H1 (cell line): Measurements from ENCODE around the gene GRM1. TPM values are rescaled to one million over a fixed set of nuclear protein-coding genes. Genes with fewer than 3 reads are reported as not detected.

ENCODE experiments used
- CTCF ChIA-PET: fragments of 300-600 bp; sonication (Branson Sonifier 250); formaldehyde crosslinking; loops from one replicate; lab custom pipeline; 2021; ENCODE audit not compliant: partially characterized antibody; lab: Charles Lee
- POLR2A ChIA-PET: fragments of 300-600 bp; sonication (Branson Sonifier 250); formaldehyde crosslinking; loops from one replicate; lab custom pipeline; 2021; ENCODE audit warnings: inconsistent platforms; ENCODE audit not compliant: partially characterized antibody; lab: Charles Lee
- DNase-seq, 2 experiments: peaks; one replicate each; pipeline versions ENCODE4 v3.0.0 to v3.0.0-alpha.2; 2010 to 2022; ENCODE audit warnings: low spot score in 2 of 2, low read depth in 1 of 2, mixed read lengths in 1 of 2
- FAIRE-seq: peaks from 2 replicates; lab custom pipeline; 2011; peaks lifted over from hg19 to GRCh38; lab: Jason Lieb, UNC
- H2AFZ ChIP-seq: 2 replicates; pipeline ENCODE4 v1.8.1; 2012; ENCODE audit warnings: low read length, inconsistent platforms
- H2AK5ac ChIP-seq: 2 replicates; pipeline ENCODE4 v1.6.1; 2013; ENCODE audit warnings: low read depth, low read length
- H2BK120ac ChIP-seq: replicated peaks from 2 replicates; pipeline ENCODE3; 2013; ENCODE audit warnings: low read depth, low read length, inconsistent platforms
- H2BK12ac ChIP-seq: 2 replicates; pipeline ENCODE4 v1.6.1; 2013; ENCODE audit warnings: low read depth, low read length
- H2BK15ac ChIP-seq: 2 replicates; pipeline ENCODE4 v1.6.1; 2013; ENCODE audit warnings: low read length
- H2BK20ac ChIP-seq: 2 replicates; pipeline ENCODE4 v1.6.1; 2013; ENCODE audit warnings: low read length
- H2BK5ac ChIP-seq: 2 replicates; pipeline ENCODE4 v1.6.1; 2013; ENCODE audit warnings: low read depth, low read length
- H3K14ac ChIP-seq: 2 replicates; pipeline ENCODE4 v1.6.1; 2013; ENCODE audit warnings: inconsistent platforms; ENCODE audit not compliant: insufficient read length
- H3K18ac ChIP-seq: 2 replicates; pipeline ENCODE4 v1.6.1; 2013; ENCODE audit warnings: low read length; ENCODE audit errors: extremely low read depth
- H3K23ac ChIP-seq: 2 replicates; pipeline ENCODE4 v1.6.1; 2013; ENCODE audit warnings: inconsistent platforms; ENCODE audit not compliant: insufficient read length
- H3K23me2 ChIP-seq: 2 replicates; pipeline ENCODE4 v1.6.1; 2013; ENCODE audit warnings: low read depth, low read length
- H3K27ac ChIP-seq: 2 replicates; pipeline ENCODE4 v1.6.1; 2011; ENCODE audit warnings: low read depth, low read length, inconsistent platforms
- H3K27me3 ChIP-seq, 4 experiments: replicated peaks in 1 of 4; 1 replicate in 1 of 4; 2 replicates in 3 of 4; pipeline versions ENCODE4 v1.6.1 to v1.8.1; 2011 to 2013; ENCODE audit warnings: low read length in 3 of 4, mild to moderate bottlenecking in 3 of 4, inconsistent platforms in 2 of 4, mixed read lengths in 2 of 4, moderate library complexity in 1 of 4; ENCODE audit not compliant: control insufficient read depth in 3 of 4, insufficient read depth in 3 of 4; ENCODE audit errors: extremely low read depth in 1 of 4
- H3K36me3 ChIP-seq, 4 experiments: 2 replicates each; pipeline versions ENCODE4 v1.6.1 to v1.8.1; 2011 to 2013; ENCODE audit warnings: mild to moderate bottlenecking in 4 of 4, low read length in 3 of 4, moderate library complexity in 2 of 4, control low read depth in 1 of 4, inconsistent platforms in 1 of 4; ENCODE audit not compliant: insufficient read depth in 4 of 4, control insufficient read depth in 2 of 4
- H3K4ac ChIP-seq: replicated peaks from 2 replicates; pipeline ENCODE3; 2013; ENCODE audit warnings: low read length, low read depth, mixed read lengths, inconsistent platforms; ENCODE audit not compliant: insufficient read length
- H3K4me1 ChIP-seq, 4 experiments: replicated peaks in 1 of 4; 1 replicate in 1 of 4; 2 replicates in 3 of 4; pipeline versions ENCODE4 v1.6.1 to v1.8.1; 2011 to 2013; ENCODE audit warnings: low read length in 3 of 4, inconsistent platforms in 2 of 4, mixed read lengths in 1 of 4; ENCODE audit not compliant: insufficient read depth in 4 of 4, control insufficient read depth in 3 of 4
- H3K4me2 ChIP-seq, 2 experiments: 2 replicates each; pipeline versions ENCODE4 v1.6.1 to v1.8.1; 2011 to 2013; ENCODE audit warnings: low read depth in 2 of 2, low read length in 2 of 2, control low read depth in 1 of 2, inconsistent platforms in 1 of 2, mild to moderate bottlenecking in 1 of 2; ENCODE audit not compliant: insufficient read depth in 1 of 2
- H3K4me3 ChIP-seq, 4 experiments: fragments of 200-600, 300-600 bp in 1 of 4; sonication (generic), shearing (Covaris generic), sonication (Bioruptor Twin) in 1 of 4; 2 replicates each; pipeline versions ENCODE4 v1.5.1 to v1.8.1; 2011 to 2016; ENCODE audit warnings: low read length in 4 of 4, low read depth in 3 of 4, control low read depth in 2 of 4, inconsistent platforms in 2 of 4, mild to moderate bottlenecking in 2 of 4, mixed read lengths in 1 of 4, moderate library complexity in 1 of 4; ENCODE audit not compliant: insufficient read depth in 2 of 4; ENCODE audit errors: extremely low read depth in 1 of 4
- H3K56ac ChIP-seq: replicated peaks from 2 replicates; pipeline ENCODE3; 2013; ENCODE audit warnings: low read depth, mild to moderate bottlenecking, mixed read lengths, low read length, inconsistent platforms; ENCODE audit not compliant: insufficient read length
- H3K79me1 ChIP-seq: 2 replicates; pipeline ENCODE4 v1.6.1; 2013; ENCODE audit warnings: low read depth, low read length, control low read depth
- H3K79me2 ChIP-seq, 2 experiments: 2 replicates each; pipeline versions ENCODE4 v1.6.1 to v1.8.1; 2012 to 2013; ENCODE audit warnings: low read length in 2 of 2, mild to moderate bottlenecking in 2 of 2, inconsistent platforms in 1 of 2; ENCODE audit not compliant: insufficient read depth in 2 of 2, control insufficient read depth in 1 of 2
- H3K9ac ChIP-seq, 4 experiments: replicated peaks in 1 of 4; 1 replicate in 1 of 4; 2 replicates in 3 of 4; pipeline versions ENCODE4 v1.6.1 to v1.8.1; 2011 to 2013; ENCODE audit warnings: low read depth in 3 of 4, low read length in 3 of 4, control low read depth in 2 of 4, mild to moderate bottlenecking in 2 of 4, moderate library complexity in 2 of 4, inconsistent platforms in 1 of 4; ENCODE audit errors: extremely low read depth in 1 of 4
- H3K9me3 ChIP-seq, 2 experiments: 2 replicates each; pipeline versions ENCODE4 v1.6.1 to v1.8.1; 2012 to 2013; ENCODE audit warnings: mild to moderate bottlenecking in 2 of 2, moderate library complexity in 2 of 2, control low read depth in 1 of 2, inconsistent platforms in 1 of 2, low read depth in 1 of 2, low read length in 1 of 2, mixed read lengths in 1 of 2; ENCODE audit not compliant: insufficient read depth in 2 of 2
- H4K20me1 ChIP-seq, 2 experiments: replicated peaks in 1 of 2; 2 replicates each; pipeline versions ENCODE3 to v1.8.1; 2011 to 2013; ENCODE audit warnings: inconsistent platforms in 2 of 2, low read length in 2 of 2, mild to moderate bottlenecking in 1 of 2; ENCODE audit not compliant: insufficient read depth in 2 of 2, control insufficient read depth in 1 of 2
- H4K5ac ChIP-seq: 2 replicates; pipeline ENCODE4 v1.6.1; 2013; ENCODE audit warnings: low read length, low read depth, mixed read lengths, inconsistent platforms; ENCODE audit not compliant: insufficient read length
- H4K8ac ChIP-seq: 2 replicates; pipeline ENCODE4 v1.8.0; 2013; ENCODE audit warnings: mild to moderate bottlenecking, moderate library complexity, low read length, inconsistent platforms; ENCODE audit not compliant: insufficient read depth; ENCODE audit errors: extremely low read depth
- H4K91ac ChIP-seq: replicated peaks from 2 replicates; pipeline ENCODE3; 2013; ENCODE audit warnings: low read length, mixed read lengths, inconsistent platforms; ENCODE audit not compliant: insufficient read length
- ASH2L ChIP-seq: fragments of 200-600, 300-600 bp; sonication (generic); IDR thresholded peaks from one replicate; pipeline ENCODE4 v1.7.1; 2017; ENCODE audit warnings: low read length
- CHD2 ChIP-seq: IDR thresholded peaks from 2 replicates; pipeline ENCODE4 v1.6.1; 2012; ENCODE audit warnings: low read length, improper control_type of control experiment
- SP2 ChIP-seq: IDR thresholded peaks from 2 replicates; pipeline ENCODE4 v1.6.1; 2012; ENCODE audit warnings: mild to moderate bottlenecking, low read length, inconsistent platforms
- TCF12 ChIP-seq: IDR thresholded peaks from 2 replicates; pipeline ENCODE4 v1.6.1; 2011; ENCODE audit warnings: low read depth, mild to moderate bottlenecking, low read length
- WGBS, 2 experiments: shearing (Covaris generic) in 1 of 2; methylation state at CpG; one replicate each; pipeline versions ENCODE4 v1.1.6 to v1.1.7; 2013 to 2015; ENCODE audit warnings: low lambda C conversion rate in 2 of 2, mixed read lengths in 2 of 2, inconsistent platforms in 1 of 2, low coverage in 1 of 2, missing lambda C conversion rate in 1 of 2; ENCODE audit not compliant: insufficient replicate concordance in 2 of 2, insufficient coverage in 1 of 2, insufficient read length in 1 of 2; ENCODE audit errors: extremely low coverage in 1 of 2, missing lambda C conversion rate in 1 of 2; 5-methylcytosine and 5-hydroxymethylcytosine counted together
- polyA plus RNA-seq, 7 experiments: library from polyadenylated mRNA; depleted of rRNA in 3 of 7; stranded (reverse) in 5 of 7; unstranded in 2 of 7; fragments of >200 nt in 5 of 7; fragments of 200-250 nt in 2 of 7; gene quantifications; 1 replicate in 5 of 7; 2 replicates in 1 of 7; 4 replicates in 1 of 7; pipeline versions ENCODE4 v1.2.1 to v1.2.3, GENCODE V29; 2011 to 2013; ENCODE audit warnings: missing spikeins in 2 of 7, mixed read lengths in 2 of 7
- total RNA-seq: library from RNA; stranded (reverse); fragmentation: NEBNext Ultra II Directional; extraction: Animal tissue kit (Norgen Biotek cat#: 25700); gene quantifications from 2 replicates; pipeline ENCODE4 v1.2.1, GENCODE V29; 2021
- TF ChIP-seq, protein P1 (sequence below): IDR thresholded peaks from 2 replicates; pipeline ENCODE4 v1.6.1; 2012; ENCODE audit warnings: inconsistent platforms

GRM1 gene
- total and polyA plus RNA-seq, 2 of the 8 experiments (the other 6 are each of a cell fraction or from before 2014, with no cell fraction given), result 0.15 to 1.3 TPM

DNA sequence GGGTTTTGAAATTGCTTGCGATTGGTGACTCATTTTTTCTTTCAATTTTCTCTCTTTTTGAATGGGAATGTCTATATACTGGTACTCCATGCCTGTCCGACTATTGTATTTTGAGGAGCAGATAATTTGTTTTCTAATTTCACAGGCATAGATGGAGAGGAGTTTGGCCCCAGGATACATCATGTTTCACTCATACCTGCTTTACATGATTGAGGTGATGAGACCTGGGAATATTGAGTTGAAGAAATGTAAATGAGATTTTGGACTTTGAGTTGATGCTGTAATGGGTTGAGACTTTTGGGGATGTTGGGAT lies 261.7 kb downstream of the GRM1 start:
- no peak for DNase-seq
- no peak overlapping the region for H3K4me2 ChIP-seq
- H3K79me1 ChIP-seq, result no peaks in the 10 kb centered on the region
- no peak overlapping the region for H2BK15ac ChIP-seq
- no peak overlapping the region for H3K18ac ChIP-seq
- H4K5ac ChIP-seq, result no peak overlapping the region
- H2AK5ac ChIP-seq, result no peak overlapping the region
- no peak overlapping the region for H2BK120ac ChIP-seq
- no peak overlapping the region for H4K8ac ChIP-seq
- H3K9ac ChIP-seq, result no peak overlapping the region
- POLR2A ChIA-PET, result no interaction called here
- H2BK12ac ChIP-seq, result no peak overlapping the region
- H4K91ac ChIP-seq, result no peak overlapping the region
- no peak for TF ChIP-seq TCF12
- TF ChIP-seq ASH2L, result no peak
- TF ChIP-seq, protein P1, sequence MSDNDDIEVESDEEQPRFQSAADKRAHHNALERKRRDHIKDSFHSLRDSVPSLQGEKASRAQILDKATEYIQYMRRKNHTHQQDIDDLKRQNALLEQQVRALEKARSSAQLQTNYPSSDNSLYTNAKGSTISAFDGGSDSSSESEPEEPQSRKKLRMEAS, result no peak
- TF ChIP-seq SP2, result no peak
- TF ChIP-seq CHD2, result no peak
- no peaks in the 10 kb centered on the region for H3K23me2 ChIP-seq
- no peaks in the 10 kb centered on the region for H3K4me1 ChIP-seq
- CTCF ChIA-PET, result no interaction called here
- H4K20me1 ChIP-seq, result no peaks in the 10 kb centered on the region
- no peak overlapping the region for H2AFZ ChIP-seq
- H3K27me3 ChIP-seq, result no peaks in the 10 kb centered on the region
- no peak overlapping the region for H3K27ac ChIP-seq
- H3K14ac ChIP-seq, result no peak overlapping the region
- H3K4me3 ChIP-seq, result no peak overlapping the region
- H3K23ac ChIP-seq, result no peak overlapping the region
- 96% methylated on average over 2 of the region's 2 CpGs; no CpG with 5 or more reads in 1 of the 2 experiments for WGBS, 2 experiments
- no peaks in the 10 kb centered on the region for H3K9me3 ChIP-seq
- FAIRE-seq, result no peak
- no peak overlapping the region for H3K4ac ChIP-seq
- H2BK20ac ChIP-seq, result no peak overlapping the region
- H3K56ac ChIP-seq, result no peak overlapping the region
- H3K36me3 ChIP-seq, result no peaks in the 10 kb centered on the region
- H3K79me2 ChIP-seq, result no peaks in the 10 kb centered on the region
- H2BK5ac ChIP-seq, result no peak overlapping the region
